ENCODE results near the gene JAG1. TPM values are rescaled to one million over a fixed set of nuclear protein-coding genes. Genes with fewer than 3 reads are reported as not detected.
"Not testable (repeated sequence)": the region's sequence is repeated elsewhere in the genome, so short reads cannot be mapped to it uniquely, and the experiment has no call there.

Gene JAG1
- total RNA-seq, 1 donor from 2014 or later: 42.1 TPM

- no peak for DNase-seq (ENCODE audit: low spot score)
- intact Hi-C loops (cut with DNase I): no loop called here
These were observed 43.7 kb downstream of the JAG1 start for GRCh38 chr20:10629946-10630650.

- intact Hi-C loops (cut with DNase I): no loop called here
- DNase-seq (ENCODE audit: low spot score): no peak
These were observed 46.9 kb downstream of the JAG1 start for GRCh38 chr20:10626896-10627295.

- no peak for DNase-seq (ENCODE audit: low spot score)
- intact Hi-C loops (cut with DNase I): no loop called here
These were observed 48.2 kb downstream of the JAG1 start for GRCh38 chr20:10625641-10626040.

- DNase-seq (ENCODE audit: low spot score): no peak
- intact Hi-C loops (cut with DNase I): no loop called here
These were observed 51.0 kb downstream of the JAG1 start for GRCh38 chr20:10622657-10623418.

- intact Hi-C loops (cut with DNase I): no loop called here
These were observed 52.6 kb downstream of the JAG1 start for GRCh38 chr20:10621149-10621548.

GRCh38 chr20:10619427-10619826 is 54.4 kb downstream of the JAG1 start:
- no peak for DNase-seq (ENCODE audit: low spot score)
- intact Hi-C loops (cut with DNase I): no loop called here

More at GRCh38 chr20:10621149-10621548, 52.6 kb downstream of the JAG1 start:
- no peak for DNase-seq (ENCODE audit: low spot score)

- intact Hi-C loops (cut with DNase I): no loop called here
- no peak for DNase-seq (ENCODE audit: low spot score)
These were observed 55.1 kb downstream of the JAG1 start for GRCh38 chr20:10618611-10619245.

- DNase-seq (ENCODE audit: low spot score); intact Hi-C loops (cut with DNase I): not testable (repeated sequence)
These were observed 56.2 kb downstream of the JAG1 start for GRCh38 chr20:10617549-10618133.

- intact Hi-C loops (cut with DNase I): no loop called here
- no peak for DNase-seq (ENCODE audit: low spot score)
These were observed 57.6 kb downstream of the JAG1 start for GRCh38 chr20:10616212-10616611.

- no peak for DNase-seq (ENCODE audit: low spot score)
- intact Hi-C loops (cut with DNase I): no loop called here
These were observed 59.9 kb downstream of the JAG1 start for GRCh38 chr20:10613911-10614310.

- intact Hi-C loops (cut with DNase I); DNase-seq (ENCODE audit: low spot score): not testable (repeated sequence)
These were observed 60.4 kb downstream of the JAG1 start for GRCh38 chr20:10613426-10613825.

GRCh38 chr20:10611357-10611756 is 62.4 kb downstream of the JAG1 start:
- intact Hi-C loops (cut with DNase I): no loop called here
- DNase-seq (ENCODE audit: low spot score): no peak

- intact Hi-C loops (cut with DNase I): no loop called here
- no peak for DNase-seq (ENCODE audit: low spot score)
These were observed 63.5 kb downstream of the JAG1 start for GRCh38 chr20:10610251-10610650.

GRCh38 chr20:10609770-10610169 is 64.0 kb downstream of the JAG1 start:
- intact Hi-C loops (cut with DNase I): no loop called here
- no peak for DNase-seq (ENCODE audit: low spot score)

GRCh38 chr20:10609276-10609675 is 64.5 kb downstream of the JAG1 start:
- intact Hi-C loops (cut with DNase I): no loop called here
- no peak for DNase-seq (ENCODE audit: low spot score)

- no peak for DNase-seq (ENCODE audit: low spot score)
- intact Hi-C loops (cut with DNase I): no loop called here
These were observed 68.1 kb downstream of the JAG1 start for GRCh38 chr20:10605547-10606195.

- intact Hi-C loops (cut with DNase I): no loop called here
- no peak for DNase-seq (ENCODE audit: low spot score)
These were observed 68.8 kb downstream of the JAG1 start for GRCh38 chr20:10604865-10605440.

- DNase-seq (ENCODE audit: low spot score): no peak
- intact Hi-C loops (cut with DNase I): no loop called here
These were observed 69.6 kb downstream of the JAG1 start for GRCh38 chr20:10603971-10604864.
